ENCODE data around the gene RPTOR. TPM values are rescaled to one million over a fixed set of nuclear protein-coding genes. Genes with fewer than 3 reads are reported as not detected.

RPTOR gene
- total and polyA plus RNA-seq, 2 experiments from 2014 or later, result 6.6 to 16.1 TPM

DNA sequence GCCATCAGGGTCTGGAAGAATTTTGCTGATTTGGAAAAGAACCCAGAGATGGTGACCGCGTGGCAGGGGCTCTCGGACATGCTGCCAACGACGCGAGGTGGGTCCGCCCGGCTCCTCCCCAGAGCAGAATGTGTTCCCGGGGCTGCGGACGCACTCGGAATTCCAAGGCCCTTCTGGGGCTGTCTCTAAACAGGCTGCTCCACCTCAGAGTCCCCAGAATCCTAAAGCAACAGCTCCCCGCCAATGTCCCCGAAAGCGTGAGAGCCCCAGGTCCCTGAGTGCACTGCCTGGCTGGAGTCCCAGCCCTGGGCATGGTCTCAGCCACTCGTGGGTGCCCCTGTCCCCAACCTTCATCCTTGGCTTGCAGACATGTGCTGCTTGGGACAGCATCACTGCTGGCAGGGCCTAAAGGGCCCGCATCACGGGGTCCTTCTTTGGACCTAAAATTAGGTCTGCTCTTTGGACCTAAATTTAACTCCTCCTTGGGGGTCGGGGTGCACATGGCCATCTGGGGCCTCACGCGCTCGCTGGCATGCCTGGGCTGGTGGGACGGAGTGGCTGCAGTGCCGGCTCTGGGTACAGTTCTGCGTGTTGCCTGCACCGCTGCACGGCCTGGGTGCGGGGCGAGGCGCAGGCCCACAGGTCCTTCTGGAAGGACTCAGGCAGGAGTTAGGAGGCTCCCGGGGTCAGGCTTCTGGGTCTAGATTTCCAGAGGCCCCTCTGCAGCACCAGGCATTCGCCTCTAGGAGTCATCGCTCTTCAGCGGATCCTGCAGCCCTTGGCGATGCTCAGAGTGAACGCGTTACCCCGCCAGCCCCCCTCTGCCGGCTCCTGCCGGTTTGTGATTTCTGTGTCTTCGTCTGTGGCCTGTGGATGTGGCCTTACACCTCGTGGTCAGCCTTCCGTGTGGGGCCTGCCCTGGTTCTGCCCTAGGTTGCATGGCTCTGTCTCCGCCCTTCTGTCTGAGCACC is 405.1 kb downstream of the RPTOR start:
- Histone ChIP-seq H3K79me2 (ENCODE audit: insufficient read depth) (no peaks in the 10 kb centered on the region), H3K9me3 (ENCODE audit: low read depth) (no peaks in the 10 kb centered on the region), H4K20me1 (ENCODE audit: insufficient read depth) (no peaks in the 10 kb centered on the region), H3F3A (ENCODE audit: insufficient read depth) (no peaks in the 10 kb centered on the region), H3K27me3 (replicated peaks; ENCODE audit: insufficient read depth) (no peaks in the 10 kb centered on the region), H3K9me2 (ENCODE audit: insufficient read depth) (no peaks in the 10 kb centered on the region), H3K4me2 (ENCODE audit: unreplicated experiment) (no peak overlapping the region), H3K36me3 (ENCODE audit: low read depth) (peaks cover 3% of the 10 kb centered on the region; the same call in 1 of the 2 replicates), H2AFZ (no peak overlapping the region), H3K4me3 (no peak overlapping the region), H3K27ac (no peak overlapping the region), H3K9ac (no peak overlapping the region), H3K4me1 (ENCODE audit: insufficient read depth) (no peaks in the 10 kb centered on the region)
- TF ChIP-seq EZH2 (IDR thresholded peaks at IDR 0.05; ENCODE audit: insufficient read depth, poor library complexity, severe bottlenecking) (no peak), EZH2phosphoT487 (IDR thresholded peaks at IDR 0.05; ENCODE audit: insufficient read depth, low read depth) (no peak)
- in situ Hi-C loops (cut with MboI), result no loop called here
- WGBS, 2 experiments (ENCODE audit: low coverage in 1 of 2, low lambda C conversion rate in 2 of 2, missing lambda C conversion rate in 2 of 2), result 94 to 95% methylated on average over 42 to 44 of the region's 44 CpGs
- DNase-seq, result no peak

DNA sequence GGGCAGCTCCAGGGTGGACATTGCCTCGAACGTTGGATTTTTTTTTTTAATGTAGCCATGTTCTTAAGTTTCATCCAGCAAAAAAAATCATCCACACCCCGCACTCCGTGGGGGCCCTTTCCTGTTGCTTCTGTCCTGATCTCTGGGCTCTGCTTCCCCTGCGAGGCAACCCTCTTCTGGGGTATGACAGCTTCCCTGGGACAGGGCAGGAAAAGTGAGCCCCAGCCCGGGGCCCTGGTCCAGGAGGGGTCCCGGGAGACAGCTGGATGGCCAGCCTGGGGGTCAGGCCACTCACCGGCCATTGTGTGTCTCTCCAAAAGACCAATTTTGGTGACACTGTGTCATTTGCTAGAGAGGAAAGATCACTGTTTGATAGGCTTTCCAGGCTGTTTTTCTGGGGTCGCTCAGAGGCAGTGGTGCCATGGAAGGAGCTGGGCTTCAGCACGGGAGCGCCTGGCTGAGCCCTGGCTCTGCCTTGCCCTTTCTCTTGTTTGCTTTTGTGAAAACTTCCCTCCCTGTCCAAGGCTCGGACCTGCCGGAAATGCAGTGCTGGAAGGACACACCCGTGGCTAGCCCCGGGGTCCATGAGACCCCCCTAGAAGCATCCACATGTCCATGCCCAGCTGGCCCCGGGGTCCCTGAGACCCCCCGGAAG is 406.0 kb downstream of the RPTOR start:
- Histone ChIP-seq H3K9ac (no peak overlapping the region), H3K27ac (no peak overlapping the region), H3K27me3 (replicated peaks; ENCODE audit: insufficient read depth) (no peaks in the 10 kb centered on the region), H4K20me1 (ENCODE audit: insufficient read depth) (no peaks in the 10 kb centered on the region), H3K9me2 (ENCODE audit: insufficient read depth) (no peaks in the 10 kb centered on the region), H3K79me2 (ENCODE audit: insufficient read depth) (no peaks in the 10 kb centered on the region), H3K9me3 (ENCODE audit: low read depth) (no peaks in the 10 kb centered on the region), H3K36me3 (ENCODE audit: low read depth) (peaks cover 3% of the 10 kb centered on the region; the same call in 1 of the 2 replicates), H2AFZ (no peak overlapping the region), H3K4me1 (ENCODE audit: insufficient read depth) (no peaks in the 10 kb centered on the region), H3F3A (ENCODE audit: insufficient read depth) (no peaks in the 10 kb centered on the region), H3K4me3 (no peak overlapping the region), H3K4me2 (ENCODE audit: unreplicated experiment) (no peak overlapping the region)
- in situ Hi-C loops (cut with MboI), result no loop called here
- no peak for DNase-seq
- TF ChIP-seq EZH2phosphoT487 (IDR thresholded peaks at IDR 0.05; ENCODE audit: insufficient read depth, low read depth) (no peak), EZH2 (IDR thresholded peaks at IDR 0.05; ENCODE audit: insufficient read depth, poor library complexity, severe bottlenecking) (no peak)
- WGBS, 2 experiments (ENCODE audit: low coverage in 1 of 2, low lambda C conversion rate in 2 of 2, missing lambda C conversion rate in 2 of 2), result 97 to 98% methylated on average over 14 to 17 of the region's 17 CpGs

GRCh38 chr17:80951121-80952090 is 406.8 kb downstream of the RPTOR start:
- Histone ChIP-seq H3F3A (ENCODE audit: insufficient read depth) (no peaks in the 10 kb centered on the region), H4K20me1 (ENCODE audit: insufficient read depth) (no peaks in the 10 kb centered on the region), H3K79me2 (ENCODE audit: insufficient read depth) (no peaks in the 10 kb centered on the region), H3K36me3 (ENCODE audit: low read depth) (0 out of 2 replicates have a peak, but pooled peaks cover 3% of the 10 kb centered on the region), H2AFZ (no peak overlapping the region), H3K4me2 (ENCODE audit: unreplicated experiment) (no peak overlapping the region), H3K9ac (no peak overlapping the region), H3K9me3 (ENCODE audit: low read depth) (no peaks in the 10 kb centered on the region), H3K4me3 (no peak overlapping the region), H3K4me1 (ENCODE audit: insufficient read depth) (no peaks in the 10 kb centered on the region), H3K27me3 (replicated peaks; ENCODE audit: insufficient read depth) (no peaks in the 10 kb centered on the region), H3K27ac (no peak overlapping the region), H3K9me2 (ENCODE audit: insufficient read depth) (no peaks in the 10 kb centered on the region)
- DNase-seq, result no peak
- WGBS, 2 experiments (ENCODE audit: low coverage in 1 of 2, low lambda C conversion rate in 2 of 2, missing lambda C conversion rate in 2 of 2), result 96 to 98% methylated on average over 35 to 37 of the region's 38 CpGs
- in situ Hi-C loops (cut with MboI), result no loop called here
- no peak for TF ChIP-seq EZH2phosphoT487 (IDR thresholded peaks at IDR 0.05; ENCODE audit: insufficient read depth, low read depth)
- no peak for TF ChIP-seq EZH2 (IDR thresholded peaks at IDR 0.05; ENCODE audit: insufficient read depth, poor library complexity, severe bottlenecking)

DNA sequence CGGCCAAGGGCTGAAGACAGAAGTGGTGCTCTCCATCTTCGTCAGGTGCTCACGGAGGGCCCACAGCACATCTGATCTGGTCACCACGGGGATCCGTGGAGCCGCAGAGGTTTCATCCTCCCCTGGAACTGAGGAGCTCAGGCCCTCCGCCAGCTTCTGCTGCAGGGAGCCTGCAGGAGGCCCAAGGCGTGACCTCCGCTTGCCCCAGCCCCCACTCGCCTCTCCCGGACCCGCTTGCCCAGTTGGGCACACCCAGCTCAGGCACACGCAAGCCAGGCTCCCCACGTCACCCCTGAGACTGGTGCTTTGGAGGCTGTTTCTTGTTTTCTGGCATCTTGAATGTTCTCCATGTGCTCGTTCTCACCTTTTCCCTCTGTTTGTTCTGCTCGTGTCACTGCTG is 407.7 kb downstream of the RPTOR start:
- H3F3A ChIP-seq (ENCODE audit: insufficient read depth), result no peaks in the 10 kb centered on the region
- 0 out of 2 replicates have a peak, but pooled peaks cover 3% of the 10 kb centered on the region for H3K36me3 ChIP-seq (ENCODE audit: low read depth)
- H3K9me2 ChIP-seq (ENCODE audit: insufficient read depth), result no peaks in the 10 kb centered on the region
- no peak overlapping the region for H2AFZ ChIP-seq
- no peaks in the 10 kb centered on the region for H3K9me3 ChIP-seq (ENCODE audit: low read depth)
- H3K27ac ChIP-seq, result no peak overlapping the region
- H3K4me2 ChIP-seq (ENCODE audit: unreplicated experiment), result no peak overlapping the region
- in situ Hi-C loops (cut with MboI), result no loop called here
- no peak for TF ChIP-seq EZH2 (IDR thresholded peaks at IDR 0.05; ENCODE audit: insufficient read depth, poor library complexity, severe bottlenecking)
- no peak for TF ChIP-seq EZH2phosphoT487 (IDR thresholded peaks at IDR 0.05; ENCODE audit: insufficient read depth, low read depth)
- WGBS, 2 experiments (ENCODE audit: low coverage in 1 of 2, low lambda C conversion rate in 2 of 2, missing lambda C conversion rate in 2 of 2), result 84 to 86% methylated on average over 15 to 16 of the region's 16 CpGs
- H3K4me3 ChIP-seq, result no peak overlapping the region
- no peaks in the 10 kb centered on the region for H3K4me1 ChIP-seq (ENCODE audit: insufficient read depth)
- no peaks in the 10 kb centered on the region for H3K79me2 ChIP-seq (ENCODE audit: insufficient read depth)
- no peaks in the 10 kb centered on the region for H3K27me3 ChIP-seq (replicated peaks; ENCODE audit: insufficient read depth)
- H4K20me1 ChIP-seq (ENCODE audit: insufficient read depth), result no peaks in the 10 kb centered on the region
- no peak for DNase-seq
- H3K9ac ChIP-seq, result no peak overlapping the region
